ENCODE measurements around the gene ALPK1. TPM values are rescaled to one million over a fixed set of nuclear protein-coding genes. Genes with fewer than 3 reads are reported as not detected.
A peak's percentile ranks its signal among the peaks of the same experiment; 100 is the strongest.

The ALPK1 gene
- total and polyA plus RNA-seq, 2 of the 8 experiments (the other 6 are each of a cell fraction or from before 2014, with no cell fraction given) = 0.08 to 0.43 TPM

DNA sequence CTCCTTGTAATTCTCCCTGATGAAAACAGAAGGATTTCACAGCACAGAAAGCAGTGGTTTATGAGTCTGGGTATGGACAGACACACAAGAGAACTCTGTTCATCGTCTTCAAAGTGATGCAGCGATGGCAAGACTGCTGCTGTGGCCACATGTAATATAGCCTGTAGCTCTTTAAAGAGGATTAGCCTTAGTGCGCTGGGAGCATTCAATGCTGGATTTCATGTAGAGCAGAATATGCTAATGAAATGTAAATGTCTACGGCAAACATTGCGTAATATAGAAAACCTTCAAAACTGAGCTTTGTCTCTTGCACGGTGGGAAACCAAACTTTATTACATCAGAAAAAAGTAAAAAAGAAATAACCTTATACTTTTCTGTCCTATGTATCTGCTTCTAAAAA is 42.9 kb downstream of the ALPK1 start:
- Histone ChIP-seq H3K27ac (ENCODE audit: low read depth, low read length) (no peak overlapping the region), H2BK5ac (ENCODE audit: low read depth, low read length) (no peak overlapping the region), H2AK5ac (ENCODE audit: low read depth, low read length) (no peak overlapping the region), H4K5ac (ENCODE audit: insufficient read length, low read depth, low read length) (no peak overlapping the region), H3K4me2 (ENCODE audit: insufficient read depth in 1 of 2, low read depth in 2 of 2, low read length in 2 of 2) (peak overlapping the region; percentile 45 to 50; a peak in 2 of 4 replicates), H3K9me3 (ENCODE audit: insufficient read depth in 2 of 2, low read depth in 1 of 2, low read length in 1 of 2) (no peaks in the 10 kb centered on the region), H3K9ac (replicated peaks in 1 of 4; ENCODE audit: extremely low read depth in 1 of 4, low read depth in 3 of 4, low read length in 3 of 4) (no peak overlapping the region), H2BK20ac (ENCODE audit: low read length) (peak overlapping the region; percentile 24; the same call in 1 of the 2 replicates), H2BK120ac (replicated peaks; ENCODE audit: low read depth, low read length) (no peak overlapping the region), H2BK12ac (ENCODE audit: low read depth, low read length) (no peak overlapping the region), H3K79me2 (ENCODE audit: control insufficient read depth in 1 of 2, insufficient read depth in 2 of 2, low read length in 2 of 2) (no peaks in the 10 kb centered on the region), H2AFZ (ENCODE audit: low read length) (no peak overlapping the region), H3K14ac (ENCODE audit: insufficient read length) (no peak overlapping the region), H3K79me1 (ENCODE audit: low read depth, low read length) (no peaks in the 10 kb centered on the region), H4K8ac (ENCODE audit: extremely low read depth, insufficient read depth, low read length) (no peak overlapping the region), H4K20me1 (replicated peaks in 1 of 2; ENCODE audit: control insufficient read depth in 1 of 2, insufficient read depth in 2 of 2, low read length in 2 of 2) (no peaks in the 10 kb centered on the region), H3K4ac (replicated peaks; ENCODE audit: insufficient read length, low read depth, low read length) (no peak overlapping the region), H3K23me2 (ENCODE audit: low read depth, low read length) (no peaks in the 10 kb centered on the region), H3K18ac (ENCODE audit: extremely low read depth, low read length) (no peak overlapping the region), H4K91ac (replicated peaks; ENCODE audit: insufficient read length, low read length) (no peak overlapping the region), H3K4me3 (ENCODE audit: extremely low read depth in 1 of 4, insufficient read depth in 2 of 4, low read depth in 3 of 4, low read length in 4 of 4) (peak overlapping the region in 1 of 4 experiments; percentile 20; a peak in 1 of 8 replicates), H3K56ac (replicated peaks; ENCODE audit: insufficient read length, low read depth, low read length) (no peak overlapping the region), H2BK15ac (ENCODE audit: low read length) (no peak overlapping the region), H3K36me3 (ENCODE audit: control insufficient read depth in 2 of 4, insufficient read depth in 4 of 4, low read length in 3 of 4) (no peaks in the 10 kb centered on the region), H3K27me3 (replicated peaks in 1 of 4; ENCODE audit: control insufficient read depth in 3 of 4, extremely low read depth in 1 of 4, insufficient read depth in 3 of 4, low read length in 3 of 4) (no peaks in the 10 kb centered on the region; a peak in 2 of 7 replicates), H3K4me1 (replicated peaks in 1 of 4; ENCODE audit: control insufficient read depth in 3 of 4, insufficient read depth in 4 of 4, low read length in 3 of 4) (peaks cover 4 to 16% (median 14%) of the 10 kb centered on the region in 4 experiments; a peak in 6 of 7 replicates), H3K23ac (ENCODE audit: insufficient read length) (no peak overlapping the region)
- DNase-seq (ENCODE audit: low read depth in 1 of 2, low spot score in 2 of 2) (no peak), FAIRE-seq (peak; percentile 83)
- ChIA-PET POLR2A (ENCODE audit: partially characterized antibody) (interaction anchor here (0.7 to 1.0 kb wide), 2 partner anchors 182 to 184 kb away, joined by 3 to 4 read pairs; no protein-coding TSS in a partner anchor), CTCF (ENCODE audit: partially characterized antibody) (interaction anchor here (0.6 to 2.4 kb wide), 11 partner anchors 9 to 294 kb away, joined by 3 to 8 read pairs (median 4); no protein-coding TSS in a partner anchor)
- WGBS, 2 experiments (ENCODE audit: extremely low coverage in 1 of 2, insufficient coverage in 1 of 2, insufficient read length in 1 of 2, insufficient replicate concordance in 2 of 2, low coverage in 1 of 2, low lambda C conversion rate in 2 of 2, missing lambda C conversion rate in 1 of 2) = 14% methylated on average over 6 of the region's 6 CpGs; no CpG with 5 or more reads in 1 of the 2 experiments
- TF ChIP-seq MAFK (IDR thresholded peaks at IDR 0.05; ENCODE audit: low read depth, low read length) (no peak), JUND (IDR thresholded peaks at IDR 0.05; ENCODE audit: low read length) (peak; percentile 59), CEBPB (IDR thresholded peaks at IDR 0.05; ENCODE audit: low read depth, low read length) (peak; percentile 100)
